CD14-positive monocyte (primary cell): Measurements from ENCODE around the gene TMCC3. TPM values are rescaled to one million over a fixed set of nuclear protein-coding genes. Genes with fewer than 3 reads are reported as not detected.

Source experiments
- DNase-seq, 3 donors: peaks; one replicate each; pipeline ENCODE4 v3.0.0-alpha.2; 2011 to 2022
- H2AFZ ChIP-seq: 2 replicates; pipeline ENCODE4 v1.6.0; 2012; ENCODE audit warnings: mild to moderate bottlenecking, low read depth, low read length, inconsistent platforms; ENCODE audit not compliant: insufficient read depth, poor library complexity, severe bottlenecking
- H3K27ac ChIP-seq, 2 donors: 1 replicate in 1 of 2; 2 replicates in 1 of 2; pipeline ENCODE4 v1.5.1; 2012 to 2013; ENCODE audit warnings: low read length in 2 of 2, control low read depth in 1 of 2, inconsistent platforms in 1 of 2, low read depth in 1 of 2, mild to moderate bottlenecking in 1 of 2
- H3K27me3 ChIP-seq, 2 donors: one replicate each; pipeline versions ENCODE4 v1.6.0 to v1.6.1; 2011 to 2013; ENCODE audit warnings: low read length in 2 of 2; ENCODE audit not compliant: control insufficient read depth in 2 of 2, insufficient read depth in 2 of 2
- H3K36me3 ChIP-seq, 2 donors: replicated peaks in 1 of 2; 1 replicate in 1 of 2; 2 replicates in 1 of 2; pipeline versions ENCODE4 v1.5.1 to v1.6.1; 2012 to 2013; ENCODE audit warnings: low read length in 2 of 2, control low read depth in 1 of 2, inconsistent platforms in 1 of 2, mild to moderate bottlenecking in 1 of 2; ENCODE audit not compliant: insufficient read depth in 2 of 2, control insufficient read depth in 1 of 2
- H3K4me1 ChIP-seq, 2 donors: 1 replicate in 1 of 2; 2 replicates in 1 of 2; pipeline versions ENCODE4 v1.5.1 to v1.6.1; 2012 to 2013; ENCODE audit warnings: low read length in 2 of 2, control low read depth in 1 of 2, inconsistent platforms in 1 of 2, mild to moderate bottlenecking in 1 of 2, moderate library complexity in 1 of 2; ENCODE audit not compliant: insufficient read depth in 2 of 2, control insufficient read depth in 1 of 2
- H3K4me2 ChIP-seq: replicated peaks from 2 replicates; pipeline ENCODE3; 2012; ENCODE audit warnings: low read length, moderate library complexity, mild to moderate bottlenecking; ENCODE audit not compliant: poor library complexity, severe bottlenecking; ENCODE audit errors: extremely low read depth
- H3K4me3 ChIP-seq, 3 experiments: fragments of 200-600 bp in 1 of 3; sonication (generic) in 1 of 3; replicated peaks in 1 of 3; 1 replicate in 2 of 3; 2 replicates in 1 of 3; pipeline ENCODE4 v1.5.1; 2011 to 2013; ENCODE audit warnings: low read length in 3 of 3, mild to moderate bottlenecking in 3 of 3, control low read depth in 2 of 3, low read depth in 2 of 3, inconsistent platforms in 1 of 3, moderate library complexity in 1 of 3
- H3K79me2 ChIP-seq: 2 replicates; pipeline ENCODE4 v1.6.0; 2012; ENCODE audit warnings: mild to moderate bottlenecking, control low read depth, inconsistent platforms, low read length, moderate library complexity; ENCODE audit not compliant: insufficient read depth
- H3K9ac ChIP-seq: 2 replicates; pipeline ENCODE4 v1.6.0; 2017; ENCODE audit warnings: low read length, mild to moderate bottlenecking; ENCODE audit not compliant: insufficient read depth, poor library complexity, severe bottlenecking
- H3K9me3 ChIP-seq, 2 donors: replicated peaks in 1 of 2; 1 replicate in 1 of 2; 2 replicates in 1 of 2; pipeline versions ENCODE4 v1.5.1 to v1.6.1; 2012 to 2013; ENCODE audit warnings: low read length in 2 of 2, control low read depth in 1 of 2; ENCODE audit not compliant: control insufficient read depth in 1 of 2, insufficient read depth in 1 of 2
- H4K20me1 ChIP-seq: 2 replicates; pipeline ENCODE4 v1.6.0; 2012; ENCODE audit warnings: mild to moderate bottlenecking, low read length, control low read depth, moderate library complexity; ENCODE audit not compliant: insufficient read depth
- H3K27ac Mint-ChIP-seq, 7 donors: one replicate each; pipeline ENCODE4 v1.8.0; 2020; ENCODE audit warnings: mild to moderate bottlenecking in 7 of 7, mixed read lengths in 7 of 7, moderate library complexity in 6 of 7, inconsistent platforms in 2 of 7
- H3K27me3 Mint-ChIP-seq, 3 donors: one replicate each; pipeline ENCODE4 v1.8.0; 2021 to 2022; ENCODE audit warnings: low read depth in 3 of 3, mild to moderate bottlenecking in 3 of 3, mixed read lengths in 3 of 3, moderate library complexity in 3 of 3, inconsistent platforms in 1 of 3
- H3K36me3 Mint-ChIP-seq, 2 donors: one replicate each; pipeline ENCODE4 v1.8.0; 2020; ENCODE audit warnings: mixed read lengths in 2 of 2, inconsistent platforms in 1 of 2, mild to moderate bottlenecking in 1 of 2
- H3K4me1 Mint-ChIP-seq: one replicate; pipeline ENCODE4 v1.8.0; 2020; ENCODE audit warnings: mild to moderate bottlenecking, mixed read lengths
- H3K4me3 Mint-ChIP-seq, 2 donors: one replicate each; pipeline ENCODE4 v1.8.0; 2020; ENCODE audit warnings: mild to moderate bottlenecking in 2 of 2, mixed read lengths in 2 of 2, moderate library complexity in 1 of 2
- H3K9me3 Mint-ChIP-seq, 7 donors: one replicate each; pipeline ENCODE4 v1.8.0; 2020 to 2022; ENCODE audit warnings: mixed read lengths in 7 of 7, mild to moderate bottlenecking in 6 of 7, moderate library complexity in 6 of 7, inconsistent platforms in 2 of 7
- WGBS: methylation state at CpG from one replicate; pipeline ENCODE4 v1.1.5; 2013; ENCODE audit warnings: missing lambda C conversion rate; ENCODE audit not compliant: insufficient coverage; 5-methylcytosine and 5-hydroxymethylcytosine counted together
- intact Hi-C, 2 donors: fragments of 100-400 bp; cut with micrococcal nuclease; formaldehyde crosslinking; loops; one replicate each; pipeline versions ENCODE4 v1.15.0 to v1.15.1; 2023
- polyA plus RNA-seq, 3 donors: library from polyadenylated mRNA; depleted of rRNA in 1 of 3; unstranded in 2 of 3; stranded (reverse) in 1 of 3; fragments of 300-500 nt in 2 of 3; fragments of >200 nt in 1 of 3; fragmentation: Illumina TruSeq in 2 of 3; gene quantifications; 1 replicate in 2 of 3; 2 replicates in 1 of 3; pipeline ENCODE4 v1.2.3, GENCODE V29; 2012 to 2021
- TF ChIP-seq, protein P1 (sequence below): fragments of 200-600 bp; IDR thresholded peaks from one replicate; pipeline ENCODE4 v1.8.0; 2022; ENCODE audit warnings: antibody characterized with exemption, mild to moderate bottlenecking

Gene TMCC3
- polyA plus RNA-seq, 3 donors = 3.4 to 14.7 (median 7.1) TPM

DNA sequence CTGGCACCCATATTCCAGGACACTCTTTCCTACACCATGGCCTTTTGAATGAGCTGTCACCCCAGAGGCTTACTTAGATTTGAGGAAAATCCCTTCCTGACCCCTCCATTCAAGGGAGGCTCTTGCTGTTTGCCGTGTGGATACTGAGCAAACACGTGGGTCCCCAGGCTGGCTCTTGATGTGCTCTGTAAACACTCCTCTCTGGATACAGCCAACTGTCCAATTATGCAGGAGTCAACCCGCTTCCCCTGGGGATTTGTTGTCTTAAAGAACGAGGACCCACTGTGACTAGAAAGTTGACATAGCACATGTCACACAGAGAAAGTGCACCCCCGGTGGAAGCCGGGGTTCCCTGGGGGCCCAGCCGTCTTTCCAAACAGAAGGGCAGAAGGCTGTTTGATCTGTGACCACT is 114.8 kb downstream of the TMCC3 start:
- no peaks in the 10 kb centered on the region for H3K36me3 Mint-ChIP-seq
- H3K4me1 Mint-ChIP-seq = peaks cover 4% of the 10 kb centered on the region
- peaks cover 0 to 11% (median 2%) of the 10 kb centered on the region in 3 donors for H3K27me3 Mint-ChIP-seq
- no peaks in the 10 kb centered on the region for H3K36me3 ChIP-seq
- H3K27ac Mint-ChIP-seq = no peak overlapping the region
- no peaks in the 10 kb centered on the region for H3K9me3 Mint-ChIP-seq
- intact Hi-C loops = loop anchor here in 1 of 2 donors (10.0 kb wide), 1 partner anchor 1031 kb away; no protein-coding TSS in a partner anchor
- no peaks in the 10 kb centered on the region for H3K27me3 ChIP-seq
- no peaks in the 10 kb centered on the region for H3K9me3 ChIP-seq
- no peak overlapping the region for H3K4me2 ChIP-seq
- H3K4me1 ChIP-seq = no peaks in the 10 kb centered on the region
- WGBS = 94% methylated on average over 5 of the region's 7 CpGs
- no peak overlapping the region for H3K4me3 Mint-ChIP-seq
- TF ChIP-seq, protein P1, sequence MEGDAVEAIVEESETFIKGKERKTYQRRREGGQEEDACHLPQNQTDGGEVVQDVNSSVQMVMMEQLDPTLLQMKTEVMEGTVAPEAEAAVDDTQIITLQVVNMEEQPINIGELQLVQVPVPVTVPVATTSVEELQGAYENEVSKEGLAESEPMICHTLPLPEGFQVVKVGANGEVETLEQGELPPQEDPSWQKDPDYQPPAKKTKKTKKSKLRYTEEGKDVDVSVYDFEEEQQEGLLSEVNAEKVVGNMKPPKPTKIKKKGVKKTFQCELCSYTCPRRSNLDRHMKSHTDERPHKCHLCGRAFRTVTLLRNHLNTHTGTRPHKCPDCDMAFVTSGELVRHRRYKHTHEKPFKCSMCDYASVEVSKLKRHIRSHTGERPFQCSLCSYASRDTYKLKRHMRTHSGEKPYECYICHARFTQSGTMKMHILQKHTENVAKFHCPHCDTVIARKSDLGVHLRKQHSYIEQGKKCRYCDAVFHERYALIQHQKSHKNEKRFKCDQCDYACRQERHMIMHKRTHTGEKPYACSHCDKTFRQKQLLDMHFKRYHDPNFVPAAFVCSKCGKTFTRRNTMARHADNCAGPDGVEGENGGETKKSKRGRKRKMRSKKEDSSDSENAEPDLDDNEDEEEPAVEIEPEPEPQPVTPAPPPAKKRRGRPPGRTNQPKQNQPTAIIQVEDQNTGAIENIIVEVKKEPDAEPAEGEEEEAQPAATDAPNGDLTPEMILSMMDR = no peak
- H2AFZ ChIP-seq = no peak overlapping the region
- H3K27ac ChIP-seq = no peak overlapping the region
- H3K9ac ChIP-seq = no peak overlapping the region
- no peak overlapping the region for H3K4me3 ChIP-seq
- no peaks in the 10 kb centered on the region for H3K79me2 ChIP-seq
- H4K20me1 ChIP-seq = no peaks in the 10 kb centered on the region
- no peak for DNase-seq

DNA sequence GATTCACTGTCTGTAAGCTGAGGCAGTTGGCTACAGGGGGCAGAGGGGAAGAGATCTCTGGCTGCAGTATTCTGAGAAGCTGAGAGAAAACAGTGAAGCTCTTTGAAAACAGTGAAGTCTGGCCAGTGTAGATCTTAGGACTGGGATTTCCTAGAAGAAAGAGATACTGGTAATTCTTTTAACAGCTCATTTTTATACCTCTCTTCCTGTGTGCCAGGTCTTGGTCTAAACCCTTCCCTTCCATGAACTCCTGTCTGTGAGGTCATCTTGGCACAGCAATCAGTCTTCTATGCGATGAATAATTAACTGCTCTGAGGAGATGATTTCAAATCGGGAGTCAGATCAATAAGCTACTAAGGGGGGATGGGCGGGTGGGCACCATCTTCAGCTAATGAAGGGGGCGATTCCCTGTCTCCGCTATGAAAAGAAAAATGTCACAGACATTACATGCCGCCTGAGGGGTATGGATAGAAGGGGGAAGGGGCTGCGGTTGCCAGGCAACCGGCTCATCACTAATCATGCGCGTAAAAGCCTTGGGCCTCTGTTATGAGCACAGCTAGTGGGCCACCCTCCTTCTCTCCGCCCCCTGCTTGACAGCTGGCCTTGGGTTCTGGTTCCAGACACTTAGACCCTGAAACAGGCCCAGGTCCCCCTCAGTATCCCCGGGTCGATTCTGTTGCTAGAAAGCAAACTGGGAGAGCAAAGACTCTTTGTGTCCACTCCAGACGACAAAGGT is 115.4 kb downstream of the TMCC3 start:
- H3K27ac Mint-ChIP-seq = no peak overlapping the region
- intact Hi-C loops = loop anchor here (5.0 to 10.0 kb wide), 4 partner anchors 388 to 1030 kb away; partner anchors contain the start of gene PLXNC1 (in 1 of the 2)
- no peaks in the 10 kb centered on the region for H3K9me3 ChIP-seq
- no peak for DNase-seq
- no peaks in the 10 kb centered on the region for H4K20me1 ChIP-seq
- H2AFZ ChIP-seq = no peak overlapping the region
- no peaks in the 10 kb centered on the region for H3K79me2 ChIP-seq
- H3K9ac ChIP-seq = no peak overlapping the region
- no peaks in the 10 kb centered on the region for H3K4me1 ChIP-seq
- H3K27ac ChIP-seq = no peak overlapping the region
- TF ChIP-seq, protein P1 = no peak
- no peaks in the 10 kb centered on the region for H3K9me3 Mint-ChIP-seq
- no peaks in the 10 kb centered on the region for H3K36me3 ChIP-seq
- H3K4me3 Mint-ChIP-seq = no peak overlapping the region
- no peaks in the 10 kb centered on the region for H3K27me3 ChIP-seq
- no peak overlapping the region for H3K4me2 ChIP-seq
- H3K36me3 Mint-ChIP-seq = no peaks in the 10 kb centered on the region
- no peak overlapping the region for H3K4me3 ChIP-seq
- peaks cover 4% of the 10 kb centered on the region for H3K4me1 Mint-ChIP-seq
- H3K27me3 Mint-ChIP-seq = peaks cover 0 to 11% (median 2%) of the 10 kb centered on the region in 3 donors
- 93% methylated on average over 6 of the region's 14 CpGs for WGBS
